SK-N-SH treated with all-trans-retinoic acid at 6 μM for 48 hours (cell line): ENCODE data around the gene ART3.

Experiments used
- PPARA ChIP-seq: fragments of 250-450 bp; sonication (Bioruptor Pico); IDR thresholded peaks from 2 replicates; pipeline ENCODE4 v1.5.0; 2020; ENCODE audit warnings: mild to moderate bottlenecking, borderline replicate concordance
- ZC3H10 ChIP-seq: fragments of 250-450 bp; sonication (Bioruptor Pico); IDR thresholded peaks from 2 replicates; pipeline ENCODE4 v1.5.1; 2021; ENCODE audit warnings: mild to moderate bottlenecking, moderate library complexity
- ZFP3 ChIP-seq: fragments of 250-450 bp; sonication (Bioruptor Pico); IDR thresholded peaks from 2 replicates; pipeline ENCODE4 v1.5.0; 2020; ENCODE audit warnings: mild to moderate bottlenecking, moderate library complexity
- TF ChIP-seq, protein P1 (sequence below): fragments of 250-450 bp; sonication (Bioruptor Pico); IDR thresholded peaks from 2 replicates; pipeline ENCODE4 v1.5.0; 2020; ENCODE audit warnings: mild to moderate bottlenecking, moderate library complexity

DNA sequence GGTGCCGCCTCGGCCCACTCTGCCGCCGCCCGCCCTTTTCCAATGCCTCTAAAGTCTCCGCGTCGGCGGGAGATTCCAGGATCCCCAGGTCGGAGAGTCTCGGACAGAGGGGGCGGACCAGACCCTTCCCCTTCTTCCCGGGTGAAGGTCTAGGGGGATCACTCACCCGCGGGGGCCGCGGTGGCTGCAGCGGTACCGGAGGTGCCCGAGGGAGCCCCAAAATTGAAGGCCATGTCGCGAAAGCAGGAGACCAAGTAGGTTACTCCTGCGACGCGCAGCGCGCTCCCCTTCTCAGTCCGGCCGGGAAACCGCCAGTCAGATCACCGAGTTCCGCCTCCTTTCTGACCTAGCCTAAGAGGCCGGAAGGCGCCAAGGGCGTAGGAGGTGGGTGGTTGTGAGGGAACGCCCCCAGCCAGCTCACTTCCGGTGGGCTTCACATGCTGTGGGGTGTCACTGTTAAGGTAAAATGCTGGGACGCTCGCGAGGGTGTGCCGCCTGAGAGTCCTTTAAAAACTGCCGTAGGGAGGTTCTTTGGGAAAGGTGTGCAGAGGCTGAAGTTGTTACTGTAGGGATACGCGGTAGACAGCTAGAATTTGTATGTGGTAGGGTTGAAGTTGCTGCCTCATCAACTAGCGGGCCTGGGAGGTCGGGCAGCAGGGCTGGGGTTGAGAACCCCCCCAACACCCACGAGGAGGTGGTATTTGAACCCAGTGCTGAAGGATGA lies 73.8 kb downstream of the ART3 start, which contains the start of gene NUP54:
- TF ChIP-seq ZC3H10 (CRISPR knock-in tag) (no peak), ZFP3 (no peak), PPARA (CRISPR knock-in tag) (no peak)
- TF ChIP-seq, protein P1, sequence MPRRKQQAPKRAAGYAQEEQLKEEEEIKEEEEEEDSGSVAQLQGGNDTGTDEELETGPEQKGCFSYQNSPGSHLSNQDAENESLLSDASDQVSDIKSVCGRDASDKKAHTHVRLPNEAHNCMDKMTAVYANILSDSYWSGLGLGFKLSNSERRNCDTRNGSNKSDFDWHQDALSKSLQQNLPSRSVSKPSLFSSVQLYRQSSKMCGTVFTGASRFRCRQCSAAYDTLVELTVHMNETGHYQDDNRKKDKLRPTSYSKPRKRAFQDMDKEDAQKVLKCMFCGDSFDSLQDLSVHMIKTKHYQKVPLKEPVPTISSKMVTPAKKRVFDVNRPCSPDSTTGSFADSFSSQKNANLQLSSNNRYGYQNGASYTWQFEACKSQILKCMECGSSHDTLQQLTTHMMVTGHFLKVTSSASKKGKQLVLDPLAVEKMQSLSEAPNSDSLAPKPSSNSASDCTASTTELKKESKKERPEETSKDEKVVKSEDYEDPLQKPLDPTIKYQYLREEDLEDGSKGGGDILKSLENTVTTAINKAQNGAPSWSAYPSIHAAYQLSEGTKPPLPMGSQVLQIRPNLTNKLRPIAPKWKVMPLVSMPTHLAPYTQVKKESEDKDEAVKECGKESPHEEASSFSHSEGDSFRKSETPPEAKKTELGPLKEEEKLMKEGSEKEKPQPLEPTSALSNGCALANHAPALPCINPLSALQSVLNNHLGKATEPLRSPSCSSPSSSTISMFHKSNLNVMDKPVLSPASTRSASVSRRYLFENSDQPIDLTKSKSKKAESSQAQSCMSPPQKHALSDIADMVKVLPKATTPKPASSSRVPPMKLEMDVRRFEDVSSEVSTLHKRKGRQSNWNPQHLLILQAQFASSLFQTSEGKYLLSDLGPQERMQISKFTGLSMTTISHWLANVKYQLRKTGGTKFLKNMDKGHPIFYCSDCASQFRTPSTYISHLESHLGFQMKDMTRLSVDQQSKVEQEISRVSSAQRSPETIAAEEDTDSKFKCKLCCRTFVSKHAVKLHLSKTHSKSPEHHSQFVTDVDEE = no peak
